H1 (cell line): ENCODE results near the gene APOL6. TPM values are rescaled to one million over a fixed set of nuclear protein-coding genes. Genes with fewer than 3 reads are reported as not detected.

ENCODE experiments used
- CTCF ChIA-PET: fragments of 300-600 bp; sonication (Branson Sonifier 250); formaldehyde crosslinking; loops from one replicate; lab custom pipeline; 2021; ENCODE audit not compliant: partially characterized antibody; lab: Charles Lee
- POLR2A ChIA-PET: fragments of 300-600 bp; sonication (Branson Sonifier 250); formaldehyde crosslinking; loops from one replicate; lab custom pipeline; 2021; ENCODE audit warnings: inconsistent platforms; ENCODE audit not compliant: partially characterized antibody; lab: Charles Lee
- DNase-seq, 2 experiments: peaks; one replicate each; pipeline versions ENCODE4 v3.0.0 to v3.0.0-alpha.2; 2010 to 2022; ENCODE audit warnings: low spot score in 2 of 2, low read depth in 1 of 2, mixed read lengths in 1 of 2
- FAIRE-seq: peaks from 2 replicates; lab custom pipeline; 2011; peaks lifted over from hg19 to GRCh38; lab: Jason Lieb, UNC
- H2AFZ ChIP-seq: 2 replicates; pipeline ENCODE4 v1.8.1; 2012; ENCODE audit warnings: low read length, inconsistent platforms
- H2AK5ac ChIP-seq: 2 replicates; pipeline ENCODE4 v1.6.1; 2013; ENCODE audit warnings: low read depth, low read length
- H2BK120ac ChIP-seq: replicated peaks from 2 replicates; pipeline ENCODE3; 2013; ENCODE audit warnings: low read depth, low read length, inconsistent platforms
- H2BK12ac ChIP-seq: 2 replicates; pipeline ENCODE4 v1.6.1; 2013; ENCODE audit warnings: low read depth, low read length
- H2BK15ac ChIP-seq: 2 replicates; pipeline ENCODE4 v1.6.1; 2013; ENCODE audit warnings: low read length
- H2BK20ac ChIP-seq: 2 replicates; pipeline ENCODE4 v1.6.1; 2013; ENCODE audit warnings: low read length
- H2BK5ac ChIP-seq: 2 replicates; pipeline ENCODE4 v1.6.1; 2013; ENCODE audit warnings: low read depth, low read length
- H3K14ac ChIP-seq: 2 replicates; pipeline ENCODE4 v1.6.1; 2013; ENCODE audit warnings: inconsistent platforms; ENCODE audit not compliant: insufficient read length
- H3K18ac ChIP-seq: 2 replicates; pipeline ENCODE4 v1.6.1; 2013; ENCODE audit warnings: low read length; ENCODE audit errors: extremely low read depth
- H3K23ac ChIP-seq: 2 replicates; pipeline ENCODE4 v1.6.1; 2013; ENCODE audit warnings: inconsistent platforms; ENCODE audit not compliant: insufficient read length
- H3K23me2 ChIP-seq: 2 replicates; pipeline ENCODE4 v1.6.1; 2013; ENCODE audit warnings: low read depth, low read length
- H3K27ac ChIP-seq: 2 replicates; pipeline ENCODE4 v1.6.1; 2011; ENCODE audit warnings: low read depth, low read length, inconsistent platforms
- H3K27me3 ChIP-seq, 4 experiments: replicated peaks in 1 of 4; 1 replicate in 1 of 4; 2 replicates in 3 of 4; pipeline versions ENCODE4 v1.6.1 to v1.8.1; 2011 to 2013; ENCODE audit warnings: low read length in 3 of 4, mild to moderate bottlenecking in 3 of 4, inconsistent platforms in 2 of 4, mixed read lengths in 2 of 4, moderate library complexity in 1 of 4; ENCODE audit not compliant: control insufficient read depth in 3 of 4, insufficient read depth in 3 of 4; ENCODE audit errors: extremely low read depth in 1 of 4
- H3K36me3 ChIP-seq, 4 experiments: 2 replicates each; pipeline versions ENCODE4 v1.6.1 to v1.8.1; 2011 to 2013; ENCODE audit warnings: mild to moderate bottlenecking in 4 of 4, low read length in 3 of 4, moderate library complexity in 2 of 4, control low read depth in 1 of 4, inconsistent platforms in 1 of 4; ENCODE audit not compliant: insufficient read depth in 4 of 4, control insufficient read depth in 2 of 4
- H3K4ac ChIP-seq: replicated peaks from 2 replicates; pipeline ENCODE3; 2013; ENCODE audit warnings: low read length, low read depth, mixed read lengths, inconsistent platforms; ENCODE audit not compliant: insufficient read length
- H3K4me1 ChIP-seq, 4 experiments: replicated peaks in 1 of 4; 1 replicate in 1 of 4; 2 replicates in 3 of 4; pipeline versions ENCODE4 v1.6.1 to v1.8.1; 2011 to 2013; ENCODE audit warnings: low read length in 3 of 4, inconsistent platforms in 2 of 4, mixed read lengths in 1 of 4; ENCODE audit not compliant: insufficient read depth in 4 of 4, control insufficient read depth in 3 of 4
- H3K4me2 ChIP-seq, 2 experiments: 2 replicates each; pipeline versions ENCODE4 v1.6.1 to v1.8.1; 2011 to 2013; ENCODE audit warnings: low read depth in 2 of 2, low read length in 2 of 2, control low read depth in 1 of 2, inconsistent platforms in 1 of 2, mild to moderate bottlenecking in 1 of 2; ENCODE audit not compliant: insufficient read depth in 1 of 2
- H3K4me3 ChIP-seq, 4 experiments: fragments of 200-600, 300-600 bp in 1 of 4; sonication (generic), shearing (Covaris generic), sonication (Bioruptor Twin) in 1 of 4; 2 replicates each; pipeline versions ENCODE4 v1.5.1 to v1.8.1; 2011 to 2016; ENCODE audit warnings: low read length in 4 of 4, low read depth in 3 of 4, control low read depth in 2 of 4, inconsistent platforms in 2 of 4, mild to moderate bottlenecking in 2 of 4, mixed read lengths in 1 of 4, moderate library complexity in 1 of 4; ENCODE audit not compliant: insufficient read depth in 2 of 4; ENCODE audit errors: extremely low read depth in 1 of 4
- H3K56ac ChIP-seq: replicated peaks from 2 replicates; pipeline ENCODE3; 2013; ENCODE audit warnings: low read depth, mild to moderate bottlenecking, mixed read lengths, low read length, inconsistent platforms; ENCODE audit not compliant: insufficient read length
- H3K79me1 ChIP-seq: 2 replicates; pipeline ENCODE4 v1.6.1; 2013; ENCODE audit warnings: low read depth, low read length, control low read depth
- H3K79me2 ChIP-seq, 2 experiments: 2 replicates each; pipeline versions ENCODE4 v1.6.1 to v1.8.1; 2012 to 2013; ENCODE audit warnings: low read length in 2 of 2, mild to moderate bottlenecking in 2 of 2, inconsistent platforms in 1 of 2; ENCODE audit not compliant: insufficient read depth in 2 of 2, control insufficient read depth in 1 of 2
- H3K9ac ChIP-seq, 4 experiments: replicated peaks in 1 of 4; 1 replicate in 1 of 4; 2 replicates in 3 of 4; pipeline versions ENCODE4 v1.6.1 to v1.8.1; 2011 to 2013; ENCODE audit warnings: low read depth in 3 of 4, low read length in 3 of 4, control low read depth in 2 of 4, mild to moderate bottlenecking in 2 of 4, moderate library complexity in 2 of 4, inconsistent platforms in 1 of 4; ENCODE audit errors: extremely low read depth in 1 of 4
- H3K9me3 ChIP-seq, 2 experiments: 2 replicates each; pipeline versions ENCODE4 v1.6.1 to v1.8.1; 2012 to 2013; ENCODE audit warnings: mild to moderate bottlenecking in 2 of 2, moderate library complexity in 2 of 2, control low read depth in 1 of 2, inconsistent platforms in 1 of 2, low read depth in 1 of 2, low read length in 1 of 2, mixed read lengths in 1 of 2; ENCODE audit not compliant: insufficient read depth in 2 of 2
- H4K20me1 ChIP-seq, 2 experiments: replicated peaks in 1 of 2; 2 replicates each; pipeline versions ENCODE3 to v1.8.1; 2011 to 2013; ENCODE audit warnings: inconsistent platforms in 2 of 2, low read length in 2 of 2, mild to moderate bottlenecking in 1 of 2; ENCODE audit not compliant: insufficient read depth in 2 of 2, control insufficient read depth in 1 of 2
- H4K5ac ChIP-seq: 2 replicates; pipeline ENCODE4 v1.6.1; 2013; ENCODE audit warnings: low read length, low read depth, mixed read lengths, inconsistent platforms; ENCODE audit not compliant: insufficient read length
- H4K8ac ChIP-seq: 2 replicates; pipeline ENCODE4 v1.8.0; 2013; ENCODE audit warnings: mild to moderate bottlenecking, moderate library complexity, low read length, inconsistent platforms; ENCODE audit not compliant: insufficient read depth; ENCODE audit errors: extremely low read depth
- H4K91ac ChIP-seq: replicated peaks from 2 replicates; pipeline ENCODE3; 2013; ENCODE audit warnings: low read length, mixed read lengths, inconsistent platforms; ENCODE audit not compliant: insufficient read length
- ASH2L ChIP-seq: fragments of 200-600, 300-600 bp; sonication (generic); IDR thresholded peaks from one replicate; pipeline ENCODE4 v1.7.1; 2017; ENCODE audit warnings: low read length
- ATF2 ChIP-seq: IDR thresholded peaks from 2 replicates; pipeline ENCODE4 v1.6.1; 2012; ENCODE audit warnings: low read length, inconsistent platforms
- BCL11A ChIP-seq, 2 experiments: IDR thresholded peaks; one replicate each; pipeline ENCODE4 v1.6.1; 2011; ENCODE audit warnings: low read depth in 2 of 2, low read length in 2 of 2, mild to moderate bottlenecking in 2 of 2
- CHD1 ChIP-seq: IDR thresholded peaks from 2 replicates; pipeline ENCODE4 v1.6.1; 2012; ENCODE audit warnings: low read depth, low read length, improper control_type of control experiment
- CTBP2 ChIP-seq: IDR thresholded peaks from 2 replicates; pipeline ENCODE4 v1.7.0; 2011; ENCODE audit warnings: borderline replicate concordance, mild to moderate bottlenecking, moderate library complexity, mixed read lengths, low read length; ENCODE audit not compliant: insufficient read depth, insufficient read length
- E2F6 ChIP-seq: IDR thresholded peaks from 2 replicates; pipeline ENCODE4 v1.6.1; 2012; ENCODE audit warnings: inconsistent platforms
- POLR2A ChIP-seq, 2 experiments: IDR thresholded peaks; 1 replicate in 1 of 2; 2 replicates in 1 of 2; pipeline ENCODE4 v1.6.1; 2011; ENCODE audit warnings: low read depth in 2 of 2, low read length in 2 of 2, mild to moderate bottlenecking in 2 of 2; ENCODE audit errors: control extremely low read depth in 1 of 2
- RBBP5 ChIP-seq: IDR thresholded peaks from 2 replicates; pipeline ENCODE4 v1.7.1; 2012; ENCODE audit warnings: low read depth, mild to moderate bottlenecking, inconsistent platforms, low read length, moderate library complexity, borderline replicate concordance
- SUZ12 ChIP-seq: fragments of 200-600 bp; sonication (generic); IDR thresholded peaks from 2 replicates; pipeline ENCODE4 v1.6.1; 2012; ENCODE audit warnings: mild to moderate bottlenecking, inconsistent platforms, low read length, moderate library complexity, mixed read lengths
- TCF12 ChIP-seq: IDR thresholded peaks from 2 replicates; pipeline ENCODE4 v1.6.1; 2011; ENCODE audit warnings: low read depth, mild to moderate bottlenecking, low read length
- WGBS, 2 experiments: shearing (Covaris generic) in 1 of 2; methylation state at CpG; one replicate each; pipeline versions ENCODE4 v1.1.6 to v1.1.7; 2013 to 2015; ENCODE audit warnings: low lambda C conversion rate in 2 of 2, mixed read lengths in 2 of 2, inconsistent platforms in 1 of 2, low coverage in 1 of 2, missing lambda C conversion rate in 1 of 2; ENCODE audit not compliant: insufficient replicate concordance in 2 of 2, insufficient coverage in 1 of 2, insufficient read length in 1 of 2; ENCODE audit errors: extremely low coverage in 1 of 2, missing lambda C conversion rate in 1 of 2; 5-methylcytosine and 5-hydroxymethylcytosine counted together
- polyA plus RNA-seq, 7 experiments: library from polyadenylated mRNA; depleted of rRNA in 3 of 7; stranded (reverse) in 5 of 7; unstranded in 2 of 7; fragments of >200 nt in 5 of 7; fragments of 200-250 nt in 2 of 7; gene quantifications; 1 replicate in 5 of 7; 2 replicates in 1 of 7; 4 replicates in 1 of 7; pipeline versions ENCODE4 v1.2.1 to v1.2.3, GENCODE V29; 2011 to 2013; ENCODE audit warnings: missing spikeins in 2 of 7, mixed read lengths in 2 of 7
- total RNA-seq: library from RNA; stranded (reverse); fragmentation: NEBNext Ultra II Directional; extraction: Animal tissue kit (Norgen Biotek cat#: 25700); gene quantifications from 2 replicates; pipeline ENCODE4 v1.2.1, GENCODE V29; 2021

Gene APOL6
- total and polyA plus RNA-seq, 2 of the 8 experiments (the other 6 are each of a cell fraction or from before 2014, with no cell fraction given), result 0.06 to 0.13 TPM

- peaks cover 7% of the 10 kb centered on the region; the same call in 1 of the 2 replicates for H3K23me2 ChIP-seq
- no peak for DNase-seq
- H3K4me3 ChIP-seq, result no peak overlapping the region
- no peak overlapping the region for H3K9ac ChIP-seq
- H2BK12ac ChIP-seq, result 0 out of 2 replicates have a peak overlapping the region, but pooled peaks have one; percentile 6
- H3K4me1 ChIP-seq, result peaks cover 0 to 16% (median 10%) of the 10 kb centered on the region in 4 experiments; a peak in 4 of 7 replicates
- no peak overlapping the region for H3K18ac ChIP-seq
- H3K14ac ChIP-seq, result no peak overlapping the region
- H2AFZ ChIP-seq, result no peak overlapping the region
- H2BK120ac ChIP-seq, result no peak overlapping the region
- TF ChIP-seq CTBP2 (no peak), TCF12 (no peak), CHD1 (no peak), RBBP5 (no peak), SUZ12 (no peak), ATF2 (no peak), POLR2A (IDR thresholded peaks at IDR 0.05; ENCODE audit: control extremely low read depth in 1 of 2, low read depth in 2 of 2, low read length in 2 of 2) (no peak), ASH2L (no peak), BCL11A (IDR thresholded peaks at IDR 0.05; ENCODE audit: low read depth in 2 of 2, low read length in 2 of 2) (no peak), E2F6 (no peak)
- TF ChIP-seq, all 59 proteins: peak for 0
- CTCF ChIA-PET, result interaction anchor here (0.6 to 3.3 kb wide), 20 partner anchors 7 to 514 kb away, joined by 3 to 11 read pairs (median 4); no protein-coding TSS in a partner anchor
- Histone ChIP-seq H3K9me3 (no peaks in the 10 kb centered on the region), H2BK20ac (no peak overlapping the region), H2AK5ac (no peak overlapping the region), H4K91ac (no peak overlapping the region), H3K36me3 (no peaks in the 10 kb centered on the region), H2BK15ac (no peak overlapping the region), H4K8ac (no peak overlapping the region; the same call in 1 of the 2 replicates), H3K79me1 (no peaks in the 10 kb centered on the region), H4K5ac (no peak overlapping the region), H3K4ac (no peak overlapping the region), H3K56ac (no peak overlapping the region), H3K27me3 (no peaks in the 10 kb centered on the region; a peak in 1 of 7 replicates), H3K79me2 (no peaks in the 10 kb centered on the region), H4K20me1 (no peaks in the 10 kb centered on the region), H3K23ac (no peak overlapping the region), H3K27ac (no peak overlapping the region), H2BK5ac (no peak overlapping the region), H3K4me2 (no peak overlapping the region)
- 88% methylated on average over 15 of the region's 15 CpGs; no CpG with 5 or more reads in 1 of the 2 experiments for WGBS, 2 experiments
- no peak for FAIRE-seq
- POLR2A ChIA-PET, result no interaction called here
Observed at GRCh38 chr22:35620624-35621251, 27.5 kb upstream of the APOL6 start.
